GM12875 (cell line): ENCODE results near the gene RPL39L.
"Not testable (repeated sequence)": the region's sequence is repeated elsewhere in the genome, so short reads cannot be mapped to it uniquely, and the experiment has no call there.

ENCODE experiments used
- H3K4me3 ChIP-seq: one replicate; pipeline ENCODE4 v1.5.1; 2011; ENCODE audit warnings: low read depth, low read length, control low read depth
- CTCF ChIP-seq: IDR thresholded peaks from 2 replicates; pipeline ENCODE4 v1.5.1; 2011; ENCODE audit warnings: low read depth, mild to moderate bottlenecking, control low read depth, inconsistent platforms, low read length, moderate library complexity, borderline replicate concordance; ENCODE audit not compliant: insufficient read depth

The RPL39L gene

DNA sequence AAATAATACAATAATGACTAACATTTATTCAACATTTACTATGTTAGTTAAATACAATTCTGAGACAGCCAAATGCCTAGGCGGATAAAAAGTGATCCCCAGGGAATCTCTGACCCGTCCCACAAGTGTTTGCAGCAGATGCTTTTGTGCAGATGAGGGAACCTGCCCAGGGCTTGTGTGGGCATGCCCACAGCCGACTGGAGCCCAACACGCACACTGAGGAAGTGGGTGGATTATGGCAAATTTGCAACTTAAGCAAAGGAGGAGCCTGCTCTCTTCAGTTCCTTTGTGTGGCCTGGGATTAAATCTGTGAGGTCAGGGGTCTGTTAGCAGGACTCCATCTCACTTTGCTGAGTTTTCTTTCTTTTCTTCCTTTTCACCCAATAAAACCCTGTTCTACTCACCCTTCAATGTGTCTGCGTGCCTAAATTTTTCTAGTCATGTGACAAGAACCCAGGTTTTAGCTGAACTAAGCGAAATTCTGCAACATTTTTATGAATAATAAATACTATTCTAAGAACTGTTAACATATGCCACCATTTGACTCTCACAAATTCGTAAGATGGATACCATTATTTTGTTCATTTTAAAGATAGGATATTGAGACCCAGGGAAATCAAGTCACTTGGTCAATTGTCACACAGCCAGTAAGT, 44.0 kb upstream of the RPL39L start:
- TF ChIP-seq CTCF, result no peak
- no peak overlapping the region for H3K4me3 ChIP-seq

- TF ChIP-seq CTCF, result no peak
- no peak overlapping the region for H3K4me3 ChIP-seq
Observed at GRCh38 chr3:187181454-187182170, 42.3 kb upstream of the RPL39L start.

DNA sequence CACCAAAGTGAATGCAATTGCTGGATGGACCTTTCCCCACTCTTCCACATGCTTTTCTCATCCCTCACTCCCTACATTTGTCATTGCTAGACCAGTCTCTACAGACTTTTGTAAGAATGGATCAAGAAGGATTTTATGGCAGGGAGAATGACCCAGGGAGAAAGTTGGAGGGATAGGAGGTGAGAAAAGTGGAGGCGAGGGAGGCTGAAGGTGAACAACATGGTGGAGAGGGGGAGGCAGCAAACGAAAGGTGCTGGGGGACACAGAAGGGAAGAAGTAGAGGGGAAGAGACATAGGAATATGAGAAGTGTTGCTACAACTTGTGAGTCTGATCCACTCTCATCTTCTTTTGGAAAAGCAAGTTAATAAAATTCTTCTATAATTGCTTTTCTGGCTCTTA, 33.6 kb upstream of the RPL39L start:
- no peak overlapping the region for H3K4me3 ChIP-seq
- TF ChIP-seq CTCF, result no peak

DNA sequence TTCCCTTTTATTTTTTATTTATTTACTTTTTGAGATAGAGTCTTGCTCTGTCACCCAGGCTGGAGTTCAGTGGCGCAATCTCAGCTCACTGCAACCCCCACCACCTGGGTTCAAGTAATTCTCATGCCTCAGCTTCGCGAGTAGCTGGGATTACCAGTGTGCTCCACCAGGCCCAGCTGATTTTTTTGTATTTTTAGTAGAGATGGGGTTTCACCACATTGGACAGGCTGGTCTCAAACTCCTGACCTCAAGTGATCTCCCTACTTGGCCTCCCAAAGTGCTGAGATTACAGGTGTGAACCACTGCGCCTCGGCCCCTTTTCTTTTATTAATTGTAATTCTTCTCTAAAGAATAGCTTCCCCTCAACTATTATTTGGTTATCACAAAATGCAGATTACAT, 31.6 kb upstream of the RPL39L start:
- not testable (repeated sequence) for H3K4me3 ChIP-seq

DNA sequence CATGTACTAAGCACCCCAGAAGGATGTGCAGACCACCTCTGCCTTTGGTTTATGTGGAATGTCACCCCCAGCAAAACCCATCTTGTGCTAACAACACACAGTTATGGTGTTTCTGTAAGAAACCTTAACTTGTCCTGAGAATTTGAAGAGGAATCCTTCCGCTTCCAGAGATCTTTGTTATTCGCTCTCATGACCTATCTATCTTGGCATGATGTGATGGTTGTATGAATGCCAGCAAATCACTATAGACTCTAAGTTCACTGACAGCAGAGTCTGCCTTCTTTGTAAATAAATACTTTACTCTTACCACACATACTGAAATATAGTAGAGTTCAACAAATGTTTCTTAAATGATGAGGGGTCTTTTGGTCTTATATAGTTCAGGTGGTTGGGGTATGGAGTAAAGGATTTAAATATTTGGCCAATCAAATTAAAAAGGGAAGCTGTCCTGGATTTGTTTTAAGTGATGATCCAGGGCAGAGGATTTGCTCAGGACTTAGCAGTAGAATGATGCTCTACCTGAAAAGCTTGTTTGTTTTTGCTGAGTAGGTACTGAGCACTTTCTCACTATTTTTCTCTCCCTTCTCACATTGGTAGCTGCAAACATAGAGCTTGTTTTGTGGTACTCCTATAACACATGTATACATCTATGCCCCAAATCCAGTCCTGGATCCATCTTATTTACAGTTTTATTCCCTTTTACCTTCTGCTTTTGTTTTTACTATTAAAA, 30.1 kb upstream of the RPL39L start:
- TF ChIP-seq CTCF, result no peak
- no peak overlapping the region for H3K4me3 ChIP-seq

- no peak overlapping the region for H3K4me3 ChIP-seq
- TF ChIP-seq CTCF, result no peak
Observed at GRCh38 chr3:187167777-187168176, 28.5 kb upstream of the RPL39L start.

DNA sequence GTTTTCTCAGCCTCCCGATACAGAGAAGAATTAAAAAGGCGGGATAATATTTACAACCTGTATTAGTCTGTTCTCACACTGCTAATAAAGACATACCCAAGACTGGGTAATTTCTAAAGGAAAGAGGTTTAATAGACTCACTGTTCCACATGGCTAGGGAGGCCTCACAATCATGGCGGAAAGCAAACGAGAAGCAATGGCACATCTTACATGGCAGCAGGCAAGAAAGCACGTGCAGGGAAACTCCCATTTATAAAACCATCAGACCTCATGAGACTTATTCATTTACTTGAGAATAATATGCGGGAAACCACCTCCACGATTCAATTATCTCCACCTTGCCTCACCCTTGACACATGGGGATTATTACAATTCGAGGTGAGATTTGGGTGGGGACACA, 27.5 kb upstream of the RPL39L start:
- no peak overlapping the region for H3K4me3 ChIP-seq

More for the DNA sequence above, 27.5 kb upstream of the RPL39L start:
- no peak for TF ChIP-seq CTCF
